Kidney glomerular epithelial cell (primary cell): ENCODE results near the gene PAK3.

Experiments used
- DNase-seq: peaks from one replicate; lab custom pipeline; 2025; lab: John Stamatoyannopoulos, UW

The PAK3 gene

DNA sequence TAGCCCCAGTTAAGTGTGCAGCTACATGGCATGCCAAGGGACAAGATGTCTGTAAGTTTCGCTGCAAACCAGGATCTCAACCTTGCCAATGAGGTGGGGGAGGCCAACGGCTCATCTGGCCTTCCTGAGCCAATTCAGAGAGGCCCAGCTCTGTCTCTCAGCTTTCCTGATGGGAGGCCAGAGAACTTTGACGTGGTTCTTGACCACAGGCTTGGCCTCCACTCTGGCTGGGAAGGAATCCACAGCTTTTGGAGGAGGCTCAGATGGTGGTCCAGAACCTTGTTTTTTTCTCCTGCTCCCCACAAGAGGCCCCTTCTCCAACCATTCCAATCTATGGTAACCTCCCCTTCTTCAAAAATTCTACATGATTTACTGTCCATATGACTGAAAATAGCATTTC is 164.5 kb downstream of the PAK3 start:
- no peak for DNase-seq

DNA sequence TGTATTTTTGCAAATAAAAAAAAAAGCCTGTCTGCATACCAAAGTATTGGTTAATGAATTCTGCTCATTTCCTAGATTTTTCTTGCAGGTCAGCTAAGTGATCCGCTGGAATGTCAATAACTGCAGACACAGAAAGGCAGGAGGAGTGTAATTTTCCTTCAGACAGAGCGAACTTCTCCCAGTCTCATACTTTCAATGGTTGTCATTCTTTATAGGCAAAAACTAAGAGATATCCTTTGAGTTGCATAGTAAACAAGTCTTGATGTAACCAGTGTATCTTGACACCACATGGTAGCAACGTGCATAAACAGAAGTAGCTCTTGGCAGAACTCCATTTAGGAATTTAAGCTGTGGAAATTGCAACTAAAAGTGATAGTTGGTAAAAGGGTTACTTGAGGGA is 166.1 kb downstream of the PAK3 start:
- DNase-seq = peak; percentile 23

DNA sequence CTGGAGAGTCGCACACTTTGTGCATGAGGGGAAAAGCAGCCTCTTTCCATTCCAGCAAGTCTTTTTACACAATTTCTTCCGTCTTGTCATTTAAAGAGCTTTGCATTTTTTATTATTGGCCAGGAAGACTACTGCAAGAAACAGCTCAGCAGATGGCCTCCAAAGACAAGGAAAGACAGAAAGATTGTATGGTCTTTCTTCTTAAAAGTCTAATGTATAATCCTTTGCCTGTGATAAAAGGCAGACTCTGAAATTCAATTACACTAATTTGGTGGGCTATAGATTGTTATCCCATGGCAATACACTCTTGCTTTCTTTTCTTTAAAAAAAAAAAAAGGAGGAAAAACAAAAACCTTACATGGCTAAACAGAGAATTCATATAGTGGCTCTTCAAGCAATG is 168.4 kb downstream of the PAK3 start:
- no peak for DNase-seq

DNA sequence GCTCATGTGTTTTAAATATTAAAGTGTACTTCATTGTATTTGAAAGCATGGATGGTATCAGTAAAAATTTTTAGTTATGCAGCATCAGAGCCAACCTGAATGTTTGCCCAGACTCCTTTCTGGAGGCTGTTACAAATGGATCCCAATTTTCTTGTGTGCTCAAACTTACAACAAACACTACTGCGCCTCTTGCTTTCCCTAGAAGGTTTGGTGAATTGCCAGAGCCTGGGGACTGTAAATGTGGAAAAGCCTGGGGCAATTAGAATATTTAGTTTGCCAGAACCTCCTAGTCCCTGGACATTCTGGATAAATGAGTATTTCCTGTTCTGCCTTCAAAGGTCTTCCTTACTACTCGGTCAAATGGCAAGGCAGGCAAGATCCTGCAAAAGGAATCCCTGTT is 169.5 kb downstream of the PAK3 start:
- no peak for DNase-seq

DNA sequence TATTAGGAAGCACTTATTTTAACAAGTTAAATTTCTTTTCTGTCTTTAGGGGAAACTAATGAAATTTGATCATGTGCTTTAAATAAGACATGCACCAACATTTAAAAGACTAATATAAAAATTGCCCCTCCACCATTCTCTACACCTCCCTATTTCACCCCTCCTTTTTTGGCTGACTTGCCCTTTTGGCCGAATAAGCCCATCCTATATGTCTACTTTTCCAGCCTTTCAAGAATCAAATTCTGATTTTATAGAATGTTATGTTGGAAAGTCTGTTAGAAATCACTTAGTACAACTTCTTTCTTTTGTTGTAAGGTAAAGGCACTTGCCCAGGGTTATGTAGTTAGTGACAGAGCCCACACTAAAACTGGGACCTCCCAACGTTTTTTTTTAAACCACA is 172.5 kb downstream of the PAK3 start:
- no peak for DNase-seq

DNA sequence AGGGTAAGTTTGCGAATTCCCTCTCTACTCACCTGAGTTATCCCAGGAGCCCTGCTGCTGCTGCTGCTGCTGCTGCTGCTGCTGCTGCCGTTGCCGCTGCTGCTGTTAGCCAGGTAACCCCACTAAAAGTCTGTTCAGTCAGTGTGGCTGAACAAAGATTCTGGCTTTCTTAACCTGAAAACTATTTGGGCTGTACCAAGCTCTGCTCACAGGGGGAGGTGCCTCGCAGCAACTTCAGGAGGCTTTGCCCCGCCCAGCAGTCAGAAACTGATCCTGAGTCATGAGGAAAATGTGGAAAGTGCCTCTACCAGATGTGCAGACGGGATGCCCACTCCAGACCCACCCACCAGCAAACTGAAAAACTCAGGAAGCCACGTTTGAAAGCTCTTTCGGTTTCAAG is 174.3 kb downstream of the PAK3 start, which contains the start of gene CAPN6:
CAPN6 (minus strand) TSS at position 145 of the 400 bp plus-strand sequence. CDS start 6,547 bp downstream, outside the sequence.
- DNase-seq = no peak
